Stimulated activated CD4-positive, alpha-beta T cell treated with anti-CD3 and anti-CD28 coated beads, TNF-alpha, amount 100 ng/mL, for 4 hours (primary cell): Measurements from ENCODE around the gene OR6A2.

ENCODE experiments used
- DNase-seq, 3 experiments: peaks; one replicate each; pipeline ENCODE4 v3.0.0-alpha.2; 2020; ENCODE audit warnings: low read depth in 3 of 3

The OR6A2 gene

DNA sequence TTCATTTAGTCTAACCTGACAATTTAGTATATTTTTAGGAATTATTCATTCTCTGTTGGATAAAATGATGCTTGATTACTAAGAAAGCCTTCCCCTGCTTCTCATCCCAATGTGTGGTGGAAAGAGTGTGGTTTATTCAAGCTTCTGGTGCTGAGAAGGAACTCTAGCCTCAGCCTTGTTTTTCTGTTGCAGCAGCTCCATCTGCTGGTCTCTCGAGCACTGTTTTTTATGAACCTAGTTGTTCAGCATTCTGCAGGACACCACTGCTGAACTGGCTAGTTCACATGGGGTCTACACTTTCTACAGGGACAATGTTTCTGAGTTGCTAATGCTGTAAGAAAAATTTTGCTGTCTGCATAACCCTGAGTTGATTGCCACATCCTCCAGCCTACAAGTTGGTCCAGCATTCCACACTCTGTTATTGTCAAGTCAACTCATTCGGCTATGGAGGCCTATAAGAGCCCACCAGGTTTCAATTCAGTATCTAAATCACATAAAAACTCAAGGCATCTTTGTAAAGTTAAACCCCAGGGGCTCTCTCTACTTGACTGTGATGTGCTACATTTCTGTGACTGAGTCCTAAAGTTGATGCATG is 42.0 kb downstream of the OR6A2 start:
- DNase-seq: peak in 2 of 3 experiments; percentile 28 to 38

DNA sequence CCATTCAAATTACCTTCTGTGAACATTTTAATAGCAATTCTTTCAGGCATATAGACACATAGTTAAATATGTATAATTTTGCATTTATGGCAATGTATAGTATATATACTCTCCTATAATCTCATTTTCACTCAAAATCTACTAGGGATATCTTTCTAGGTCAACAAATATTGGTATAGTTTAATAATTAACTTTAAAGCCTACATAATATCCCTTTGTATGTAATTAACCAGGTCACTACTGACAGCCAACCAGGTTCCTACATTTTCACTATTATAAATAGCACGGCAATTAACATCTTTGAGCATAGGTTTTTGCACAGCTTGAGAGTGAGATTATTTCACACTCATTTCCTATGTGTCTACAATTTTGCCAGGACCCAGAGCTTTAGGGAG is 43.5 kb downstream of the OR6A2 start:
- no peak for DNase-seq

DNA sequence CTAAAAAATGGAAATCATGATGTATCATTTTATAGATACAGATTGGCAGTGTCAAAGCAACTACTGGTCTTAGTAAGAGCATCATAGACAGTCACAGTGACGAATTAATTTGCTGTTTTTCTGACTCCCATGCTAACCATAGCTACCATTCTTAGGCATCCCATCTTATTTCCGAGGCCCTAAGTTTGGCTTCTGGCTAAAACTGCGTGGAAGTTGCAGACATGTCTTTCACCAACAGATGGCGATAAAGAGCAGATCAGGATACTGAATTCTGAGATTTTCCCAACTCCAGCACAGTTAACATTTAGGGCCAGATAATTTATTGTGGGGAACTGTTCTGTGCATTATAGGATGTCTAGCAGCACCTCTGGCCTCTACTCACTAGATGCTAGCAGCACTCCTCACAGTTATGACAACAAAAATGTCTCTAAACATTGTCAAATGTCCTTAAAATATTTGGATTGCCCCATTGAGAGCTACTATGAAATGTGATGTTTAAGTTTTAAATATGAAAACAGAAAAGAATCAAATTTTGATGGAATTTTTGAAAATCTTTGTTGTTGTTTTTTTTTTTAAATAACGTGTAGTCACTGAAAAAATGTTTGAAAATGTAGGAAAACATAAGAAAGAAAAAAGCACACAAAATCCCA is 44.1 kb downstream of the OR6A2 start:
- DNase-seq: no peak

DNA sequence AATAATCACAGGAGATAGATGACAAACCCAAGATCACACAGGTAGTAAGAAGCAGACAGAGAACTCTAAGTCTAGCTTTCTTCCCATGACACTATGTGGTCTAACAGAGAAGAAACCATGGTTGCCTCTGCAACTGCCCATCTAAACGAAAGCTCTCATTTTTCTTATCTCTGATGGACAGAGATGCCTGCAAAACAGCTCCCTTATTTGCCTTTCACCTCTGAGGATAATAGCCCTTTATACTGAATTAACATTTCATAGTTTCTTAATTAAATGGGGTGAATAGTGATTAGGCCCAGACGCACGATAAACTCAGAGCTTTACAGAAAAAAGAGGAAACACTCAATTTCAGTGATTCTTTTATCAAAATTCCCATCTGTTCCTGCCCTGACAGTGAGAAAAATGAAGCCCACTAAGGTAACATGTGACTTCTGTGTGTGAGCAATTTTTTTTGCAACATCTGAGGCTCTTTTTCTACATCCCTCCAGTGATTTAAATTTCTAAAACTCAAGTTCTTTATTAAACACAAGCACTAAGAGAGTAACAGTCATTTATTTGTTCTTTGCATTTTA is 52.3 kb downstream of the OR6A2 start:
- no peak for DNase-seq

DNA sequence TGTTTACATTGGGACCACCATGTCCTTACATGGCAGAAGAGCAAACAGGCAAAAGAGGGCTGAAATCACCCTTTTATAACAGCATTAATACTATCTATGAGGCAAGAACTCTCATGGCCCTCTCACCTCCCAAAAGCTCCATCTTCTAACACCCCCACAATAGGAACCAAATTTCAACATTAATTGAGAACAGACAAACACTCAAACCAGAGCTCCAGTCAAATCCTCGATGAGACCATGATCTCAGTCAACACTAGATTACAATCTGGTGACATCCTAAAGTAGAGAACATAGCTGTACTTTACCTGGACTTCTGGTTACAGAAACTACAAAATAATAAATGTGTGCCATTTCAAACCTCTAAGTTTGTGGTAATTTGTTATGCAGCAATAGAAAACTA is 52.9 kb downstream of the OR6A2 start:
- DNase-seq: no peak

DNA sequence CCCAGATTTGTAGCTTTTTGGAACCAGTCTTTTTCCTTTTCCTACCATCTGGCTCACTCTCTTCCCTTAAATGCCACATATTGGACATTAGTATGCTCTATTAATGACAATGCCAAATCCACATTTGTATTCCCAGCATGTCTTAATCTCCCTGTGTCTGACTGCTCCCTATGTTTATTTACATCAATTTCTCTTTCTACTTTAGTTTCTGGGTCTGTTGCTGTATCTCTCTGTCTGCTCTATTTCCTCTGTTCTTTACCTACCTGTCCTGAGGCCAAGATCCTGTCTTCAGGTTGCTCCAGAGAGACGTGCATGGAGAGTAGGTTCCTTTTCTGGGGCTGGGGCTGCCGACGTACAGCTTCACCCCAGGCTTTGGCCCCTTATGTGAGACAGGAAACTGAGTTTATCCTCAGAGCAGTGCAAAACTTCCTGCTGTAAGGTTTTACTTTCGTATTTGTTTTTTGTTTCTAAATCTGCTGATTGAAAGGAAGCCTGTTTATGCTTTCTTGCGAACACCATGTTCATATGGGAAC is 53.3 kb downstream of the OR6A2 start:
- no peak for DNase-seq

DNA sequence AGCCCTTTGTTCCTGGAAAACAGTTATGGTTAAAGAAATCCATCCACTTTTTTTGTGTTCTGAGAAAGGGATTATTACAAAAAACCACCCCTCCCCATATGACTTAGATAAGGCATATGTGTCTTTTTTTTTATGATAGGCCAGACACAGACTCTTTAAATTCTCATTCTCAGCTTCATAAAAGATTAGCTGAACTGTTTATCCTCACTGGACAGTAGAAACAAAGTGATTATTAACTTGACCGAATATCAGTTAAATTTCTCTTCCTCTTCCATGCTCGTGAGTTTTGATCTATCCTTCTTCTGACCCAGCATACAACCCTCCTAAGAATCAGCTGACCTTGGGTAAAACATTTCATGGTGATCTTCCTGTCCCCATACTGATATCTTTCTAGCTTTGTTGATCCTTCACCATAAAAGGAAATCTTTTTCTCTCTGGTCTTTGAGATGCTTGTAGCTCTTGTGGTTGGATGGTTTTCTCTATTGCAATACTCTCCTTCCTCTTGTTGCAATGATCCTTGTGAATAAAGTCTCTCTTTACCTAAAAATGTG is 53.9 kb downstream of the OR6A2 start:
- DNase-seq: no peak

DNA sequence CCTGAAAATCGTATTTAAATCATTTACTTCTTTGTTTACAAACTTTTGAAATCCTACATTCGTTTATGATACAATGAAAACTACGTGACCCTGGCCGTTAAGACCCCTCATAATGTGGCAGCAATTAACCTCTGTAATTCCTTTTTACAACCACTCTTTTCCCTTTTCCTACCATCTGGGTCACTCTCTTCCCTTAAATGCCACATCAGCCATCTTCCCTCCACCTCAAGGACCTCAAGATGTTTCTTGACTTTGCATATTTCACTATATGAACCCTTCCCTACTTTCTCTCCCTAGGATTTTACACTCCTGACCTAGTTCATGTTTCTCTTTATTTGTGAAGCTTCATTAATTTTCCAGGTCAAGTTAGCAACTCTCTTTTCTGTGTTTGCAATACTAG is 54.5 kb downstream of the OR6A2 start:
- DNase-seq: no peak

DNA sequence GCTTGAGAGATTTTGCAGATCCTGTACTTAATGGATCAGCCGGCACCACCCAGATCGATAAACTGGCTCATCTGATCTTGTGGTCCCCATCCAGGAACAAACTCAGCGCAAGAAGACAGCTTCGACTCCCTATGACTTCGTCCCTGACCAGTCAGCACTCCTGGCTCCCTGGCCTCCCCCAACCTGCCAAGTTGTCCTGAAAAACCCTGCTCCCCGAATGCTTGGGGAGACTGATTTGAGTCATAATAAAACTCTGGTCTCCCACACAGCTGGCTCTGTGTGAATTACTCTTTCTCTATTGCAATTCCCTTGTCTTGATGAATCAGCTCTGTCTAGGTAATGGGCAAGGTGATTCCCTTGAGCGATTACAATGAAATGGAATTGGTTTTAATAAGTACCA is 57.2 kb downstream of the OR6A2 start:
- no peak for DNase-seq
